Measurements from ENCODE around the gene NEK10. TPM values are rescaled to one million over a fixed set of nuclear protein-coding genes. Genes with fewer than 3 reads are reported as not detected.
A peak's percentile ranks its signal among the peaks of the same experiment; 100 is the strongest.

The NEK10 gene
- total and polyA plus RNA-seq, 2 of the 13 experiments (the other 11 are each of a cell fraction or from before 2014, with no cell fraction given): 2.8 to 14.2 TPM

GRCh38 chr3:27356976-27357375 lies 12.2 kb downstream of the NEK10 start (continued):
- TF ChIP-seq, protein P1, sequence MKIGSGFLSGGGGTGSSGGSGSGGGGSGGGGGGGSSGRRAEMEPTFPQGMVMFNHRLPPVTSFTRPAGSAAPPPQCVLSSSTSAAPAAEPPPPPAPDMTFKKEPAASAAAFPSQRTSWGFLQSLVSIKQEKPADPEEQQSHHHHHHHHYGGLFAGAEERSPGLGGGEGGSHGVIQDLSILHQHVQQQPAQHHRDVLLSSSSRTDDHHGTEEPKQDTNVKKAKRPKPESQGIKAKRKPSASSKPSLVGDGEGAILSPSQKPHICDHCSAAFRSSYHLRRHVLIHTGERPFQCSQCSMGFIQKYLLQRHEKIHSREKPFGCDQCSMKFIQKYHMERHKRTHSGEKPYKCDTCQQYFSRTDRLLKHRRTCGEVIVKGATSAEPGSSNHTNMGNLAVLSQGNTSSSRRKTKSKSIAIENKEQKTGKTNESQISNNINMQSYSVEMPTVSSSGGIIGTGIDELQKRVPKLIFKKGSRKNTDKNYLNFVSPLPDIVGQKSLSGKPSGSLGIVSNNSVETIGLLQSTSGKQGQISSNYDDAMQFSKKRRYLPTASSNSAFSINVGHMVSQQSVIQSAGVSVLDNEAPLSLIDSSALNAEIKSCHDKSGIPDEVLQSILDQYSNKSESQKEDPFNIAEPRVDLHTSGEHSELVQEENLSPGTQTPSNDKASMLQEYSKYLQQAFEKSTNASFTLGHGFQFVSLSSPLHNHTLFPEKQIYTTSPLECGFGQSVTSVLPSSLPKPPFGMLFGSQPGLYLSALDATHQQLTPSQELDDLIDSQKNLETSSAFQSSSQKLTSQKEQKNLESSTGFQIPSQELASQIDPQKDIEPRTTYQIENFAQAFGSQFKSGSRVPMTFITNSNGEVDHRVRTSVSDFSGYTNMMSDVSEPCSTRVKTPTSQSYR (CRISPR knock-in tag; IDR thresholded peaks at IDR 0.05; ENCODE audit: borderline replicate concordance): no peak
- TF ChIP-seq, protein P2, sequence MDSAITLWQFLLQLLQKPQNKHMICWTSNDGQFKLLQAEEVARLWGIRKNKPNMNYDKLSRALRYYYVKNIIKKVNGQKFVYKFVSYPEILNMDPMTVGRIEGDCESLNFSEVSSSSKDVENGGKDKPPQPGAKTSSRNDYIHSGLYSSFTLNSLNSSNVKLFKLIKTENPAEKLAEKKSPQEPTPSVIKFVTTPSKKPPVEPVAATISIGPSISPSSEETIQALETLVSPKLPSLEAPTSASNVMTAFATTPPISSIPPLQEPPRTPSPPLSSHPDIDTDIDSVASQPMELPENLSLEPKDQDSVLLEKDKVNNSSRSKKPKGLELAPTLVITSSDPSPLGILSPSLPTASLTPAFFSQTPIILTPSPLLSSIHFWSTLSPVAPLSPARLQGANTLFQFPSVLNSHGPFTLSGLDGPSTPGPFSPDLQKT (CRISPR knock-in tag; IDR thresholded peaks at IDR 0.05; ENCODE audit: borderline replicate concordance): no peak
- no peak for TF ChIP-seq ZNF549 (CRISPR knock-in tag; IDR thresholded peaks at IDR 0.05)

GRCh38 chr3:27354588-27355203 lies 14.5 kb downstream of the NEK10 start:
- no peak overlapping the region for H3K9ac ChIP-seq (ENCODE audit: insufficient read depth, low read depth, low read length)
- intact Hi-C loops (cut with micrococcal nuclease; ENCODE audit: unreplicated experiment): loop anchor here (5.0 kb wide), 1 partner anchor 37 kb away; no protein-coding TSS in a partner anchor
- ATAC-seq (peak; percentile 40), DNase-seq (ENCODE audit: low spot score) (no peak), FAIRE-seq (no peak)
- H3K36me3 ChIP-seq (replicated peaks in 1 of 2; ENCODE audit: control insufficient read depth in 1 of 2, insufficient read depth in 2 of 2, low read length in 2 of 2): no peaks in the 10 kb centered on the region; a peak in 1 of 5 replicates
- no peaks in the 10 kb centered on the region for H4K20me1 ChIP-seq (ENCODE audit: insufficient read depth, low read length)
- no peak overlapping the region for H3K27ac ChIP-seq (ENCODE audit: extremely low read length, insufficient read depth, low read length)
- no peak overlapping the region for H2AFZ ChIP-seq (ENCODE audit: low read length)
- peaks cover 53% of the 10 kb centered on the region for H3K4me1 ChIP-seq (ENCODE audit: insufficient read depth, low read length)
- no peaks in the 10 kb centered on the region for H3K27me3 ChIP-seq (ENCODE audit: control insufficient read depth in 1 of 2, insufficient read depth in 2 of 2, low read length in 2 of 2)
- no peak overlapping the region for H3K4me2 ChIP-seq (ENCODE audit: low read depth, low read length)
- in situ Hi-C loops (cut with HindIII; ENCODE audit: extremely low pct_ligation_motif_present, low pct_unique_long_range_greater_than_20kb): no loop called here
- 92% methylated on average over 4 of the region's 4 CpGs for WGBS (ENCODE audit: low lambda C conversion rate)
- ChIA-PET POLR2A (interaction anchor here (1.4 kb wide), 2 partner anchors 128 to 130 kb away, joined by 3 to 4 read pairs; partner anchors contain the start of gene SLC4A7), CTCF (ENCODE audit: low intra/inter-chr PET ratio, low total read pairs) (no interaction called here)
- no peaks in the 10 kb centered on the region for H3K9me3 ChIP-seq (ENCODE audit: low read length)
- BruUV-seq (replicated peaks): no TSS peak
- peaks cover 2% of the 10 kb centered on the region for H3K79me2 ChIP-seq (ENCODE audit: insufficient read depth, low read length)
- H3K4me3 ChIP-seq (replicated peaks in 1 of 3; ENCODE audit: insufficient read depth in 1 of 3, low read depth in 2 of 3, low read length in 3 of 3): no peak overlapping the region
- TF ChIP-seq TGIF2 (CRISPR knock-in tag; IDR thresholded peaks at IDR 0.05): no peak
- TF ChIP-seq, protein P3, sequence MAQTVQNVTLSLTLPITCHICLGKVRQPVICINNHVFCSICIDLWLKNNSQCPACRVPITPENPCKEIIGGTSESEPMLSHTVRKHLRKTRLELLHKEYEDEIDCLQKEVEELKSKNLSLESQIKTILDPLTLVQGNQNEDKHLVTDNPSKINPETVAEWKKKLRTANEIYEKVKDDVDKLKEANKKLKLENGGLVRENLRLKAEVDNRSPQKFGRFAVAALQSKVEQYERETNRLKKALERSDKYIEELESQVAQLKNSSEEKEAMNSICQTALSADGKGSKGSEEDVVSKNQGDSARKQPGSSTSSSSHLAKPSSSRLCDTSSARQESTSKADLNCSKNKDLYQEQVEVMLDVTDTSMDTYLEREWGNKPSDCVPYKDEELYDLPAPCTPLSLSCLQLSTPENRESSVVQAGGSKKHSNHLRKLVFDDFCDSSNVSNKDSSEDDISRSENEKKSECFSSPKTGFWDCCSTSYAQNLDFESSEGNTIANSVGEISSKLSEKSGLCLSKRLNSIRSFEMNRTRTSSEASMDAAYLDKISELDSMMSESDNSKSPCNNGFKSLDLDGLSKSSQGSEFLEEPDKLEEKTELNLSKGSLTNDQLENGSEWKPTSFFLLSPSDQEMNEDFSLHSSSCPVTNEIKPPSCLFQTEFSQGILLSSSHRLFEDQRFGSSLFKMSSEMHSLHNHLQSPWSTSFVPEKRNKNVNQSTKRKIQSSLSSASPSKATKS (CRISPR knock-in tag; IDR thresholded peaks at IDR 0.05): no peak
- no peak for TF ChIP-seq ZNF337 (CRISPR knock-in tag; IDR thresholded peaks at IDR 0.05; ENCODE audit: borderline replicate concordance, low read depth)
- no peak for TF ChIP-seq ZNF773 (CRISPR knock-in tag; IDR thresholded peaks at IDR 0.05; ENCODE audit: borderline replicate concordance)
- TF ChIP-seq, protein P4, sequence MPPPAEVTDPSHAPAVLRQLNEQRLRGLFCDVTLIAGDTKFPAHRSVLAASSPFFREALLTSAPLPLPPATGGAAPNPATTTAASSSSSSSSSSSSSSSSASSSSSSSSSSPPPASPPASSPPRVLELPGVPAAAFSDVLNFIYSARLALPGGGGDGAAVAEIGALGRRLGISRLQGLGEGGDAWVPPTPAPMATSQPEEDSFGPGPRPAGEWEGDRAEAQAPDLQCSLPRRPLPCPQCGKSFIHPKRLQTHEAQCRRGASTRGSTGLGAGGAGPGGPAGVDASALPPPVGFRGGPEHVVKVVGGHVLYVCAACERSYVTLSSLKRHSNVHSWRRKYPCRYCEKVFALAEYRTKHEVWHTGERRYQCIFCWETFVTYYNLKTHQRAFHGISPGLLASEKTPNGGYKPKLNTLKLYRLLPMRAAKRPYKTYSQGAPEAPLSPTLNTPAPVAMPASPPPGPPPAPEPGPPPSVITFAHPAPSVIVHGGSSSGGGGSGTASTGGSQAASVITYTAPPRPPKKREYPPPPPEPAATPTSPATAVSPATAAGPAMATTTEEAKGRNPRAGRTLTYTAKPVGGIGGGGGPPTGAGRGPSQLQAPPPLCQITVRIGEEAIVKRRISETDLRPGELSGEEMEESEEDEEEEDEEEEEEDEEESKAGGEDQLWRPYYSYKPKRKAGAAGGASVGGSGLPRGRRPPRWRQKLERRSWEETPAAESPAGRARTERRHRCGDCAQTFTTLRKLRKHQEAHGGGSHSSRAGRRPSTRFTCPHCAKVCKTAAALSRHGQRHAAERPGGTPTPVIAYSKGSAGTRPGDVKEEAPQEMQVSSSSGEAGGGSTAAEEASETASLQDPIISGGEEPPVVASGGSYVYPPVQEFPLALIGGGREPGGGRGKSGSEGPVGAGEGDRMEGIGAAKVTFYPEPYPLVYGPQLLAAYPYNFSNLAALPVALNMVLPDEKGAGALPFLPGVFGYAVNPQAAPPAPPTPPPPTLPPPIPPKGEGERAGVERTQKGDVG (CRISPR knock-in tag; IDR thresholded peaks at IDR 0.05; ENCODE audit: borderline replicate concordance): no peak
- TF ChIP-seq KDM2A (CRISPR knock-in tag; IDR thresholded peaks at IDR 0.05; ENCODE audit: borderline replicate concordance, low read depth): no peak
- no peak for TF ChIP-seq ZNF350 (CRISPR knock-in tag; IDR thresholded peaks at IDR 0.05; ENCODE audit: borderline replicate concordance, low read depth)

Measured in HepG2 (cell line).